HEK293 (cell line): ENCODE results near the gene PLXNA2.

Experiments used
- CTCF ChIA-PET: fragments of 350-600 bp; formaldehyde crosslinking; extraction: SDS; loops from one replicate; lab custom pipeline; 2021; ENCODE audit warnings: antibody characterized with exemption; lab: Yijun Ruan, JAX
- POLR2A ChIA-PET: fragments of 300-600 bp; formaldehyde crosslinking; extraction: SDS; loops from one replicate; lab custom pipeline; 2020; ENCODE audit warnings: antibody characterized with exemption, inconsistent platforms; lab: Yijun Ruan, JAX
- H3K27ac ChIP-seq: fragments of 200-500 bp; sonication (Bioruptor generic); 2 replicates; pipeline ENCODE4 v1.5.1; 2014; ENCODE audit warnings: low read depth, low read length, control low read depth, inconsistent platforms; ENCODE audit errors: extremely low read depth
- H3K36me3 ChIP-seq, 2 experiments: fragments of 200-500 bp in 1 of 2; sonication (Bioruptor generic) in 1 of 2; 1 replicate in 1 of 2; 2 replicates in 1 of 2; pipeline ENCODE4 v1.5.1; 2014 to 2017; ENCODE audit warnings: inconsistent platforms in 2 of 2, low read length in 2 of 2; ENCODE audit not compliant: control insufficient read depth in 2 of 2, insufficient read depth in 1 of 2
- H3K4me1 ChIP-seq: fragments of 200-500 bp; sonication (Bioruptor generic); 2 replicates; pipeline ENCODE4 v1.5.1; 2014; ENCODE audit warnings: mild to moderate bottlenecking, low read length, inconsistent platforms; ENCODE audit not compliant: control insufficient read depth, insufficient read depth
- H3K4me3 ChIP-seq: 2 replicates; pipeline ENCODE4 v1.5.1; 2011; ENCODE audit warnings: low read depth, mild to moderate bottlenecking, control low read depth, low read length, moderate library complexity
- H3K9me3 ChIP-seq: fragments of 200-500 bp; sonication (Bioruptor generic); 2 replicates; pipeline ENCODE4 v1.5.1; 2014; ENCODE audit warnings: low read depth, low read length, inconsistent platforms; ENCODE audit not compliant: control insufficient read depth, insufficient read depth
- HIC1 ChIP-seq: fragments of 450-650 bp; formaldehyde crosslinking; IDR thresholded peaks from 2 replicates; pipeline ENCODE4 v1.5.1; 2016; ENCODE audit warnings: missing biosample characterization, missing genetic modification characterization
- IKZF3 ChIP-seq: fragments of 450-650 bp; IDR thresholded peaks from 2 replicates; pipeline ENCODE4 v1.5.0; 2018; ENCODE audit warnings: missing biosample characterization, mild to moderate bottlenecking, missing genetic modification characterization, moderate library complexity
- MZF1 ChIP-seq: fragments of 450-650 bp; formaldehyde crosslinking; IDR thresholded peaks from 2 replicates; pipeline ENCODE4 v1.5.1; 2017; ENCODE audit warnings: missing biosample characterization, missing genetic modification characterization, borderline replicate concordance
- OVOL3 ChIP-seq: fragments of 450-650 bp; formaldehyde crosslinking; IDR thresholded peaks from 2 replicates; pipeline ENCODE4 v1.5.1; 2016; ENCODE audit warnings: missing biosample characterization, missing genetic modification characterization
- PRDM10 ChIP-seq: fragments of 450-650 bp; formaldehyde crosslinking; IDR thresholded peaks from 2 replicates; pipeline ENCODE4 v1.5.1; 2016; ENCODE audit warnings: missing biosample characterization, missing genetic modification characterization
- YY2 ChIP-seq: fragments of 450-650 bp; formaldehyde crosslinking; IDR thresholded peaks from 2 replicates; pipeline ENCODE4 v1.5.1; 2016; ENCODE audit warnings: missing biosample characterization, missing genetic modification characterization
- ZBTB17 ChIP-seq: fragments of 450-650 bp; formaldehyde crosslinking; IDR thresholded peaks from 2 replicates; pipeline ENCODE4 v1.5.1; 2016; ENCODE audit warnings: missing biosample characterization, missing genetic modification characterization
- ZBTB20 ChIP-seq: fragments of 450-650 bp; formaldehyde crosslinking; IDR thresholded peaks from 2 replicates; pipeline ENCODE4 v1.5.1; 2016; ENCODE audit warnings: missing biosample characterization, missing genetic modification characterization
- ZBTB48 ChIP-seq: fragments of 450-650 bp; formaldehyde crosslinking; IDR thresholded peaks from 2 replicates; pipeline ENCODE4 v1.5.1; 2016; ENCODE audit warnings: missing biosample characterization, missing genetic modification characterization
- ZBTB7A ChIP-seq: fragments of 450-650 bp; formaldehyde crosslinking; IDR thresholded peaks from 2 replicates; pipeline ENCODE4 v1.5.1; 2016; ENCODE audit warnings: low read depth, missing biosample characterization, missing genetic modification characterization
- ZFP3 ChIP-seq: fragments of 450-650 bp; formaldehyde crosslinking; IDR thresholded peaks from 2 replicates; pipeline ENCODE4 v1.5.1; 2016; ENCODE audit warnings: low read depth, missing biosample characterization, missing genetic modification characterization
- ZIC2 ChIP-seq: fragments of 450-650 bp; formaldehyde crosslinking; IDR thresholded peaks from 2 replicates; pipeline ENCODE4 v1.5.1; 2016; ENCODE audit warnings: missing biosample characterization, missing genetic modification characterization
- ZNF239 ChIP-seq: fragments of 450-650 bp; formaldehyde crosslinking; IDR thresholded peaks from 2 replicates; pipeline ENCODE4 v1.5.1; 2016; ENCODE audit warnings: missing biosample characterization, missing genetic modification characterization
- ZNF26 ChIP-seq: fragments of 450-650 bp; formaldehyde crosslinking; IDR thresholded peaks from 2 replicates; pipeline ENCODE4 v1.5.1; 2016; ENCODE audit warnings: missing biosample characterization, missing genetic modification characterization
- ZNF280C ChIP-seq: fragments of 450-650 bp; formaldehyde crosslinking; IDR thresholded peaks from 2 replicates; pipeline ENCODE4 v1.5.1; 2016; ENCODE audit warnings: missing biosample characterization, missing genetic modification characterization
- ZNF280D ChIP-seq: fragments of 450-650 bp; formaldehyde crosslinking; IDR thresholded peaks from 2 replicates; pipeline ENCODE4 v1.5.1; 2016; ENCODE audit warnings: missing biosample characterization, missing genetic modification characterization
- ZNF311 ChIP-seq: fragments of 450-650 bp; formaldehyde crosslinking; IDR thresholded peaks from 2 replicates; pipeline ENCODE4 v1.5.1; 2017; ENCODE audit warnings: missing biosample characterization, missing genetic modification characterization, borderline replicate concordance
- ZNF391 ChIP-seq: fragments of 450-650 bp; formaldehyde crosslinking; IDR thresholded peaks from 2 replicates; pipeline ENCODE4 v1.5.1; 2016; ENCODE audit warnings: low read depth, missing biosample characterization, missing genetic modification characterization, borderline replicate concordance
- ZNF670 ChIP-seq: fragments of 450-650 bp; formaldehyde crosslinking; IDR thresholded peaks from 2 replicates; pipeline ENCODE4 v1.5.1; 2016; ENCODE audit warnings: missing biosample characterization, missing genetic modification characterization, low read depth
- ZNF837 ChIP-seq: fragments of 450-650 bp; formaldehyde crosslinking; IDR thresholded peaks from 2 replicates; pipeline ENCODE4 v1.5.1; 2016; ENCODE audit warnings: missing biosample characterization, missing genetic modification characterization

Gene PLXNA2

GRCh38 chr1:208024406-208024805 lies 219.8 kb downstream of the PLXNA2 start:
- no peak for TF ChIP-seq YY2 (tag by site-specific recombination)
- no peak for TF ChIP-seq ZNF670 (tag by site-specific recombination)
- no peak for TF ChIP-seq ZNF280C (tag by site-specific recombination)
- TF ChIP-seq OVOL3 (tag by site-specific recombination), result no peak
- TF ChIP-seq ZBTB48 (tag by site-specific recombination), result no peak
- no peak for TF ChIP-seq ZFP3 (tag by site-specific recombination)
- TF ChIP-seq ZNF311, result no peak
- TF ChIP-seq HIC1, result no peak
- no peak overlapping the region for H3K4me3 ChIP-seq
- CTCF ChIA-PET, result interaction anchor here (0.5 to 9.6 kb wide), 7 partner anchors 16 to 1218 kb away, joined by 3 to 98 read pairs (median 4); partner anchors contain the start of gene PLXNA2
- POLR2A ChIA-PET, result no interaction called here
- no peak overlapping the region for H3K27ac ChIP-seq
- H3K4me1 ChIP-seq, result no peaks in the 10 kb centered on the region
- peaks cover 0 to 21% of the 10 kb centered on the region in 2 experiments; a peak in 1 of 3 replicates for H3K36me3 ChIP-seq
- no peaks in the 10 kb centered on the region for H3K9me3 ChIP-seq

- ChIA-PET CTCF (interaction anchor here (0.6 to 9.6 kb wide), 9 partner anchors 21 to 1359 kb away, joined by 3 to 98 read pairs (median 5); partner anchors contain the start of gene PLXNA2), POLR2A (no interaction called here)
- TF ChIP-seq ZNF391, result no peak
- TF ChIP-seq ZNF239, result no peak
- no peak for TF ChIP-seq ZBTB7A (tag by site-specific recombination)
- H3K36me3 ChIP-seq, result no peaks in the 10 kb centered on the region
- H3K4me1 ChIP-seq, result no peaks in the 10 kb centered on the region
- H3K4me3 ChIP-seq, result no peak overlapping the region
- no peaks in the 10 kb centered on the region for H3K9me3 ChIP-seq
- no peak overlapping the region for H3K27ac ChIP-seq
These were observed 224.9 kb downstream of the PLXNA2 start for GRCh38 chr1:208019257-208019656.

- no peak overlapping the region for H3K27ac ChIP-seq
- H3K36me3 ChIP-seq, result no peaks in the 10 kb centered on the region
- no peak overlapping the region for H3K4me3 ChIP-seq
- ChIA-PET CTCF (no interaction called here), POLR2A (no interaction called here)
- no peaks in the 10 kb centered on the region for H3K9me3 ChIP-seq
- TF ChIP-seq ZNF837 (tag by site-specific recombination) (no peak), ZNF670 (tag by site-specific recombination) (no peak), ZNF26 (tag by site-specific recombination) (no peak), ZIC2 (tag by site-specific recombination) (no peak), IKZF3 (no peak), ZBTB20 (tag by site-specific recombination) (no peak), PRDM10 (tag by site-specific recombination) (no peak), ZBTB17 (no peak), MZF1 (no peak), ZNF280D (tag by site-specific recombination) (no peak)
- H3K4me1 ChIP-seq, result no peaks in the 10 kb centered on the region
These were observed 228.9 kb downstream of the PLXNA2 start for GRCh38 chr1:208015255-208015654.
